Lower leg skin (tissue), 3 donors: Measurements from ENCODE around the gene FICD.

Experiments used
- POLR2A ChIP-seq, 2 donors: fragments of 450-650 bp; IDR thresholded peaks; one replicate each; pipeline ENCODE4 v1.6.1; 2016 to 2017; ENCODE audit warnings: antibody characterized with exemption in 2 of 2, mild to moderate bottlenecking in 1 of 2, moderate library complexity in 1 of 2
- TF ChIP-seq, protein P1 (sequence below), 3 donors: fragments of 450-650 bp; IDR thresholded peaks; one replicate each; pipeline ENCODE4 v1.5.1; 2016; ENCODE audit warnings: antibody characterized with exemption in 3 of 3, mild to moderate bottlenecking in 3 of 3, moderate library complexity in 2 of 3

DNA sequence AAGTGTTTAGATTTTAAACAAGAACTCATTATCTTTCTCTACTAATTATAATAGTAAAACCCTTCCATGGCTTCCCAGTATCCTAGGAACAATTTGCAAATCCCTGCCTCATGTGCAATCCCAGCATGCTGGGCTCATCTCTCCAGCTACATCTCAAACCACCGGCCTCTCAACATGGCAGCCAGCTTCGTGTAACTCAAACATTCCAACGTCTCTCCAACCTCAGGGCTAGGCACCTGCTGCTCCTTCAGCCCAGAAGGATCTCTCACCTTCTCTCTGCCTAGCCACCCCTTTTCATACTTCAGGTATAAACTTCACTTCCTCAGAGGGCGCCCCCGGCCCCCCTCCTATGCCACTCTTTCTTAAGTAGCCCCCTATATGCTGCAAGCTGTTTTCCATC is 38.7 kb downstream of the FICD start:
- TF ChIP-seq, protein P1, sequence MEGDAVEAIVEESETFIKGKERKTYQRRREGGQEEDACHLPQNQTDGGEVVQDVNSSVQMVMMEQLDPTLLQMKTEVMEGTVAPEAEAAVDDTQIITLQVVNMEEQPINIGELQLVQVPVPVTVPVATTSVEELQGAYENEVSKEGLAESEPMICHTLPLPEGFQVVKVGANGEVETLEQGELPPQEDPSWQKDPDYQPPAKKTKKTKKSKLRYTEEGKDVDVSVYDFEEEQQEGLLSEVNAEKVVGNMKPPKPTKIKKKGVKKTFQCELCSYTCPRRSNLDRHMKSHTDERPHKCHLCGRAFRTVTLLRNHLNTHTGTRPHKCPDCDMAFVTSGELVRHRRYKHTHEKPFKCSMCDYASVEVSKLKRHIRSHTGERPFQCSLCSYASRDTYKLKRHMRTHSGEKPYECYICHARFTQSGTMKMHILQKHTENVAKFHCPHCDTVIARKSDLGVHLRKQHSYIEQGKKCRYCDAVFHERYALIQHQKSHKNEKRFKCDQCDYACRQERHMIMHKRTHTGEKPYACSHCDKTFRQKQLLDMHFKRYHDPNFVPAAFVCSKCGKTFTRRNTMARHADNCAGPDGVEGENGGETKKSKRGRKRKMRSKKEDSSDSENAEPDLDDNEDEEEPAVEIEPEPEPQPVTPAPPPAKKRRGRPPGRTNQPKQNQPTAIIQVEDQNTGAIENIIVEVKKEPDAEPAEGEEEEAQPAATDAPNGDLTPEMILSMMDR (IDR thresholded peaks at IDR 0.05) = no peak
- TF ChIP-seq POLR2A (IDR thresholded peaks at IDR 0.05) = no peak
